ENCODE results near the gene SLC44A1.

SLC44A1 gene

DNA sequence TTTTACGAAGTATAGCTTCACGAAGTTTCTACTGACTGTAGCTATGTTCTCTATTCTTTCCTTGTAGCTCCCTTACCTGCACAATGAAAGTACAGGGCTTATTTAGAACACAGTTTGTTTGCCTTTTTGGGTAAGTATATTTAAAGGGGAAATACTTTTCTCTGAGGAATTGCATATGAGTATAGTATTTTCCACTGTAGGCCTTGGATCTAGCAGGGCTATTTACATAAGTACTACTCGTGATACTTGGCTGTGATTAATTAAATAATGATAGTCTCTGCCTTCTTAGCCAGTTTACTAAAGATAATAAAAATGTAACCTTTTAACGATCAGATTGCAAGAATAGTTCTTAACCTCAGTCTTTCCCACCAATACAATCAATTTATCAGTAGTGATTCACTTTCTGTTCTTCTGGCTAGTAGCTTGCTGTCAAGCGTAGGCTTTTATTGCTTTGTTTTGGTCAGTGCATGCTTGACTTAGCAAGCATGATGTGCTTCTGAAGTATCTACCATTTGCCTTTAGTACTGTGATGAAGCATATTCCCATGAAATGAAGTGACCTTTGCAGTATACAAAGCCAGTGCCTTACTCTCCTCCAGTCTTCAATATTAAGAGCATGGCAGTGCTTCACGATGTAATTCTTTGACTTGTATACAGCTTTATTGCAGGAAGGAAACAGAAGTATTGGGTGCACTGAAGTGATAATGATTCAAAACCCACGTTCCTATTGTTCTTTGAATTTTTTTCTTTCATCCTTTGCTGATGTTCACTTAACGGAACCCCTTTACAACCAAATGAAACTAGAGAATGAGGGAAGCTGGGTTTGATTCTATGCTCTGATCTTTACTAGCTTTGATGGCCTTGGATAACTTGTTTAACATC, 64.2 kb downstream of the SLC44A1 start:
- no peak for TF ChIP-seq YY1 (IDR thresholded peaks at IDR 0.05; ENCODE audit: insufficient read depth, insufficient read length)
- TF ChIP-seq ZNF274 (IDR thresholded peaks at IDR 0.05; ENCODE audit: low read depth, low read length) = no peak
- TF ChIP-seq SUZ12 (IDR thresholded peaks at IDR 0.05; ENCODE audit: extremely low read depth, insufficient read depth, insufficient read length) = no peak
- no peaks in the 10 kb centered on the region for H3K27me3 ChIP-seq (ENCODE audit: insufficient read depth, insufficient read length)
- no peaks in the 10 kb centered on the region for H3K4me1 ChIP-seq (ENCODE audit: insufficient read depth, insufficient read length)
- no peak for DNase-seq (ENCODE audit: low read depth, low spot score)
- no peaks in the 10 kb centered on the region for H3K9me3 ChIP-seq (ENCODE audit: insufficient read depth, low read length)
- H3K9ac ChIP-seq (ENCODE audit: insufficient read length, low read depth) = no peak overlapping the region
- peaks cover 16% of the 10 kb centered on the region for H3K36me3 ChIP-seq (ENCODE audit: insufficient read depth, insufficient read length, low read length)
- H3K4me3 ChIP-seq (ENCODE audit: insufficient read length, low read depth) = no peak overlapping the region

DNA sequence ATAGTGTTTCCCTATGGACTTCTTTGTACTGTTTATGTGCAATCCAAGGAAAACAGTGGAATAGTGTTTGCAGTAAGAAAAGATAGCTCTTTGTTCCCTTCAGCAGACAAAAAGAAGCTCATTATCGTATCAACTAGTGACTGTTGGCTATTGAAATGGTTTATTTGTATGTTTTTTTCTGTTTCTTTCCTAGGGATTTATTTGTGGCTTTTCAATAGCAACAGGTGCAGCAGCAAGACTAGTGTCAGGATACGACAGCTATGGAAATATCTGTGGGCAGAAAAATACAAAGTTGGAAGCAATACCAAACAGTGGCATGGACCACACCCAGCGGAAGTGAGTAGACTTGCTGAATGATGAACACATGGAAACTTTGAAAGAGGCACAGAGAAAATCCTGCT, 65.1 kb downstream of the SLC44A1 start:
- peaks cover 14% of the 10 kb centered on the region for H3K36me3 ChIP-seq (ENCODE audit: insufficient read depth, insufficient read length, low read length)

GRCh38 chr9:105311306-105311705, 66.9 kb downstream of the SLC44A1 start:
- Histone ChIP-seq H3K9ac (ENCODE audit: insufficient read length, low read depth) (no peak overlapping the region), H3K27me3 (ENCODE audit: insufficient read depth, insufficient read length) (no peaks in the 10 kb centered on the region), H3K4me3 (ENCODE audit: insufficient read length, low read depth) (no peak overlapping the region), H3K36me3 (ENCODE audit: insufficient read depth, insufficient read length, low read length) (peaks cover 16% of the 10 kb centered on the region), H3K9me3 (ENCODE audit: insufficient read depth, low read length) (no peaks in the 10 kb centered on the region), H3K4me1 (ENCODE audit: insufficient read depth, insufficient read length) (no peaks in the 10 kb centered on the region)
- no peak for DNase-seq (ENCODE audit: low read depth, low spot score)
- TF ChIP-seq ZNF274 (IDR thresholded peaks at IDR 0.05; ENCODE audit: low read depth, low read length) = no peak
- TF ChIP-seq YY1 (IDR thresholded peaks at IDR 0.05; ENCODE audit: insufficient read depth, insufficient read length) = no peak
- TF ChIP-seq SUZ12 (IDR thresholded peaks at IDR 0.05; ENCODE audit: extremely low read depth, insufficient read depth, insufficient read length) = no peak

More for the DNA sequence above, 65.1 kb downstream of the SLC44A1 start:
- no peaks in the 10 kb centered on the region for H3K4me1 ChIP-seq (ENCODE audit: insufficient read depth, insufficient read length)
- no peaks in the 10 kb centered on the region for H3K9me3 ChIP-seq (ENCODE audit: insufficient read depth, low read length)
- no peak overlapping the region for H3K9ac ChIP-seq (ENCODE audit: insufficient read length, low read depth)
- no peaks in the 10 kb centered on the region for H3K27me3 ChIP-seq (ENCODE audit: insufficient read depth, insufficient read length)
- H3K4me3 ChIP-seq (ENCODE audit: insufficient read length, low read depth) = no peak overlapping the region
- no peak for DNase-seq (ENCODE audit: low read depth, low spot score)
- TF ChIP-seq SUZ12 (IDR thresholded peaks at IDR 0.05; ENCODE audit: extremely low read depth, insufficient read depth, insufficient read length) (no peak), YY1 (IDR thresholded peaks at IDR 0.05; ENCODE audit: insufficient read depth, insufficient read length) (no peak), ZNF274 (IDR thresholded peaks at IDR 0.05; ENCODE audit: low read depth, low read length) (no peak)

- no peaks in the 10 kb centered on the region for H3K4me1 ChIP-seq (ENCODE audit: insufficient read depth, insufficient read length)
- H3K4me3 ChIP-seq (ENCODE audit: insufficient read length, low read depth) = no peak overlapping the region
- H3K9me3 ChIP-seq (ENCODE audit: insufficient read depth, low read length) = no peaks in the 10 kb centered on the region
- H3K9ac ChIP-seq (ENCODE audit: insufficient read length, low read depth) = no peak overlapping the region
- peaks cover 20% of the 10 kb centered on the region for H3K36me3 ChIP-seq (ENCODE audit: insufficient read depth, insufficient read length, low read length)
- no peaks in the 10 kb centered on the region for H3K27me3 ChIP-seq (ENCODE audit: insufficient read depth, insufficient read length)
- TF ChIP-seq SUZ12 (IDR thresholded peaks at IDR 0.05; ENCODE audit: extremely low read depth, insufficient read depth, insufficient read length) (no peak), YY1 (IDR thresholded peaks at IDR 0.05; ENCODE audit: insufficient read depth, insufficient read length) (no peak), ZNF274 (IDR thresholded peaks at IDR 0.05; ENCODE audit: low read depth, low read length) (no peak)
- DNase-seq (ENCODE audit: low read depth, low spot score) = no peak
Measured at GRCh38 chr9:105313238-105313637, 68.8 kb downstream of the SLC44A1 start.

GRCh38 chr9:105316703-105317102, 72.3 kb downstream of the SLC44A1 start:
- DNase-seq (ENCODE audit: low read depth, low spot score) = no peak
- TF ChIP-seq YY1 (IDR thresholded peaks at IDR 0.05; ENCODE audit: insufficient read depth, insufficient read length) (no peak), SUZ12 (IDR thresholded peaks at IDR 0.05; ENCODE audit: extremely low read depth, insufficient read depth, insufficient read length) (no peak), ZNF274 (IDR thresholded peaks at IDR 0.05; ENCODE audit: low read depth, low read length) (no peak)
- H3K27me3 ChIP-seq (ENCODE audit: insufficient read depth, insufficient read length) = no peaks in the 10 kb centered on the region
- H3K36me3 ChIP-seq (ENCODE audit: insufficient read depth, insufficient read length, low read length) = peaks cover 12% of the 10 kb centered on the region
- no peaks in the 10 kb centered on the region for H3K4me1 ChIP-seq (ENCODE audit: insufficient read depth, insufficient read length)
- H3K4me3 ChIP-seq (ENCODE audit: insufficient read length, low read depth) = no peak overlapping the region
- no peak overlapping the region for H3K9ac ChIP-seq (ENCODE audit: insufficient read length, low read depth)
- no peaks in the 10 kb centered on the region for H3K9me3 ChIP-seq (ENCODE audit: insufficient read depth, low read length)

GRCh38 chr9:105318729-105319191, 74.3 kb downstream of the SLC44A1 start:
- Histone ChIP-seq H3K27me3 (ENCODE audit: insufficient read depth, insufficient read length) (no peaks in the 10 kb centered on the region), H3K4me1 (ENCODE audit: insufficient read depth, insufficient read length) (no peaks in the 10 kb centered on the region), H3K4me3 (ENCODE audit: insufficient read length, low read depth) (no peak overlapping the region), H3K9me3 (ENCODE audit: insufficient read depth, low read length) (no peaks in the 10 kb centered on the region), H3K36me3 (ENCODE audit: insufficient read depth, insufficient read length, low read length) (peaks cover 6% of the 10 kb centered on the region), H3K9ac (ENCODE audit: insufficient read length, low read depth) (no peak overlapping the region)
- no peak for DNase-seq (ENCODE audit: low read depth, low spot score)
- TF ChIP-seq ZNF274 (IDR thresholded peaks at IDR 0.05; ENCODE audit: low read depth, low read length) (no peak), SUZ12 (IDR thresholded peaks at IDR 0.05; ENCODE audit: extremely low read depth, insufficient read depth, insufficient read length) (no peak), YY1 (IDR thresholded peaks at IDR 0.05; ENCODE audit: insufficient read depth, insufficient read length) (no peak)

GRCh38 chr9:105319202-105319813, 74.9 kb downstream of the SLC44A1 start:
- Histone ChIP-seq H3K4me1 (ENCODE audit: insufficient read depth, insufficient read length) (no peaks in the 10 kb centered on the region), H3K9me3 (ENCODE audit: insufficient read depth, low read length) (no peaks in the 10 kb centered on the region), H3K27me3 (ENCODE audit: insufficient read depth, insufficient read length) (no peaks in the 10 kb centered on the region), H3K4me3 (ENCODE audit: insufficient read length, low read depth) (no peak overlapping the region), H3K36me3 (ENCODE audit: insufficient read depth, insufficient read length, low read length) (peaks cover 6% of the 10 kb centered on the region), H3K9ac (ENCODE audit: insufficient read length, low read depth) (no peak overlapping the region)
- no peak for TF ChIP-seq YY1 (IDR thresholded peaks at IDR 0.05; ENCODE audit: insufficient read depth, insufficient read length)
- TF ChIP-seq ZNF274 (IDR thresholded peaks at IDR 0.05; ENCODE audit: low read depth, low read length) = no peak
- TF ChIP-seq SUZ12 (IDR thresholded peaks at IDR 0.05; ENCODE audit: extremely low read depth, insufficient read depth, insufficient read length) = no peak
- no peak for DNase-seq (ENCODE audit: low read depth, low spot score)
